K562 (cell line): ENCODE results near the gene XYLB. TPM values are rescaled to one million over a fixed set of nuclear protein-coding genes. Genes with fewer than 3 reads are reported as not detected.

Experiments
- ATAC-seq: fragments of 200-7000 bp; cut with Tn5 transposase; 3 replicates; pipeline ENCODE4 v1.9.1; 2020; ENCODE audit warnings: moderate library complexity
- BruUV-seq: library from RNA; stranded (reverse); fragments of 400-500 nt; replicated peaks from 2 replicates; lab custom pipeline; 2021; lab: Mats Ljungman, UMichigan
- CTCF ChIA-PET: fragments of 300-600 bp; formaldehyde crosslinking; extraction: SDS; loops from one replicate; lab custom pipeline; 2021; ENCODE audit warnings: low intra/inter-chr PET ratio; lab: Yijun Ruan, JAX
- POLR2A ChIA-PET: fragments of 300-600, 350-650 bp; sonication (Branson Sonifier 250); formaldehyde crosslinking; extraction: SDS; loops from one replicate; lab custom pipeline; 2021; ENCODE audit warnings: antibody characterized with exemption, inconsistent platforms; lab: Yijun Ruan, JAX
- DNase-seq, 4 experiments: peaks; one replicate each; pipeline versions ENCODE4 v3.0.0 to v3.0.0-alpha.2; 2011 to 2018; ENCODE audit warnings: low spot score in 3 of 4, mixed read lengths in 3 of 4; ENCODE audit errors: extremely low read depth in 1 of 4
- FAIRE-seq: peaks from 2 replicates; lab custom pipeline; 2011; peaks lifted over from hg19 to GRCh38; lab: Jason Lieb, UNC
- H2AFZ ChIP-seq: 2 replicates; pipeline ENCODE4 v1.6.0; 2011; ENCODE audit warnings: low read depth, low read length, control low read depth, inconsistent platforms
- H3K27ac ChIP-seq: fragments of 200-600 bp; 3 replicates; pipeline ENCODE4 v1.8.0; 2011; ENCODE audit warnings: low read depth, mild to moderate bottlenecking, control low read depth, inconsistent platforms, low read length, moderate library complexity, mixed read lengths; ENCODE audit errors: extremely low read depth
- H3K27me3 ChIP-seq, 2 experiments: fragments of 300-600 bp in 1 of 2; 2 replicates in 1 of 2; 3 replicates in 1 of 2; pipeline versions ENCODE4 v1.6.0 to v1.8.0; 2011; ENCODE audit warnings: inconsistent platforms in 2 of 2, low read length in 2 of 2, mild to moderate bottlenecking in 1 of 2, mixed read lengths in 1 of 2, moderate library complexity in 1 of 2; ENCODE audit not compliant: control insufficient read depth in 2 of 2, insufficient read depth in 2 of 2
- H3K36me3 ChIP-seq: fragments of 300-600 bp; 3 replicates; pipeline ENCODE4 v1.8.0; 2011; ENCODE audit warnings: mild to moderate bottlenecking, low read length, inconsistent platforms; ENCODE audit not compliant: control insufficient read depth, insufficient read depth
- H3K4me1 ChIP-seq, 2 experiments: fragments of 200-600 bp in 1 of 2; replicated peaks in 1 of 2; 2 replicates in 1 of 2; 3 replicates in 1 of 2; pipeline versions ENCODE4 v1.5.1 to v1.8.0; 2011; ENCODE audit warnings: inconsistent platforms in 2 of 2, low read length in 2 of 2, mild to moderate bottlenecking in 1 of 2, mixed read lengths in 1 of 2, moderate library complexity in 1 of 2; ENCODE audit not compliant: control insufficient read depth in 2 of 2, insufficient read depth in 2 of 2
- H3K4me2 ChIP-seq: 2 replicates; pipeline ENCODE4 v1.6.1; 2011; ENCODE audit warnings: low read length, control low read depth, inconsistent platforms, mixed read lengths; ENCODE audit not compliant: insufficient read depth
- H3K4me3 ChIP-seq: fragments of 200-600 bp; sonication (generic), shearing (Covaris generic); 2 replicates; pipeline ENCODE4 v1.5.1; 2016; ENCODE audit warnings: control low read depth, inconsistent platforms
- H3K79me2 ChIP-seq: fragments of 200-600 bp; 3 replicates; pipeline ENCODE4 v1.8.0; 2011; ENCODE audit warnings: low read length, inconsistent platforms; ENCODE audit not compliant: control insufficient read depth, insufficient read depth
- H3K9ac ChIP-seq, 2 experiments: 2 replicates each; pipeline versions ENCODE4 v1.6.0 to v1.6.1; 2011; ENCODE audit warnings: low read depth in 2 of 2, low read length in 2 of 2, control low read depth in 1 of 2, inconsistent platforms in 1 of 2, mild to moderate bottlenecking in 1 of 2, mixed read lengths in 1 of 2; ENCODE audit not compliant: insufficient read depth in 1 of 2
- H3K9me1 ChIP-seq: one replicate; pipeline ENCODE4 v1.6.0; 2011; ENCODE audit warnings: inconsistent platforms, mild to moderate bottlenecking, low read length, moderate library complexity; ENCODE audit not compliant: control insufficient read depth, insufficient read depth
- H3K9me3 ChIP-seq: replicated peaks from 2 replicates; pipeline ENCODE4 v1.5.1; 2011; ENCODE audit warnings: low read depth, low read length, inconsistent platforms; ENCODE audit not compliant: control insufficient read depth, insufficient read depth
- H4K20me1 ChIP-seq: replicated peaks from 2 replicates; pipeline ENCODE4 v1.6.1; 2011; ENCODE audit warnings: low read length, inconsistent platforms, mixed read lengths; ENCODE audit not compliant: control insufficient read depth, insufficient read depth
- CEBPB ChIP-seq: fragments of 450-650 bp; IDR thresholded peaks from 2 replicates; pipeline ENCODE4 v1.6.1; 2016; ENCODE audit warnings: missing genetic modification characterization, missing compliant biosample characterization
- DPF2 ChIP-seq: fragments of 450-650 bp; IDR thresholded peaks from 2 replicates; pipeline ENCODE4 v1.6.1; 2016
- ERF ChIP-seq: fragments of 450-650 bp; formaldehyde crosslinking; IDR thresholded peaks from 2 replicates; pipeline ENCODE4 v1.4.0; 2020; ENCODE audit warnings: mild to moderate bottlenecking, mixed read lengths
- JUN ChIP-seq, 2 experiments: sonication (generic) in 1 of 2; formaldehyde crosslinking in 1 of 2; IDR thresholded peaks; 2 replicates each; pipeline versions ENCODE4 v1.6.1 to v1.8.0; 2012 to 2022; ENCODE audit warnings: borderline replicate concordance in 2 of 2, mild to moderate bottlenecking in 2 of 2, improper control_type of control experiment in 1 of 2, low read depth in 1 of 2, low read length in 1 of 2, missing genetic modification reagents in 1 of 2
- JUND ChIP-seq, 2 experiments: IDR thresholded peaks; 2 replicates in 1 of 2; 3 replicates in 1 of 2; pipeline ENCODE4 v1.6.1; 2011; ENCODE audit warnings: borderline replicate concordance in 2 of 2, low read depth in 2 of 2, low read length in 2 of 2, improper control_type of control experiment in 1 of 2, missing biosample characterization in 1 of 2, missing genetic modification characterization in 1 of 2, missing genetic modification reagents in 1 of 2
- PHF21A ChIP-seq: fragments of 450-650 bp; IDR thresholded peaks from 2 replicates; pipeline ENCODE4 v1.6.1; 2017; ENCODE audit warnings: low read depth, borderline replicate concordance
- SMARCC2 ChIP-seq: fragments of 450-650 bp; IDR thresholded peaks from 2 replicates; pipeline ENCODE4 v1.6.1; 2017; ENCODE audit warnings: antibody characterized with exemption, moderate library complexity, mild to moderate bottlenecking, low read depth
- SOX6 ChIP-seq: fragments of 450-650 bp; IDR thresholded peaks from 2 replicates; pipeline ENCODE4 v1.6.1; 2014; ENCODE audit warnings: mild to moderate bottlenecking
- TRIM24 ChIP-seq, 2 experiments: fragments of 450-650 bp; IDR thresholded peaks; 2 replicates each; pipeline ENCODE4 v1.6.1; 2016
- ZNF75A ChIP-seq: fragments of 450-650 bp; formaldehyde crosslinking; IDR thresholded peaks from 2 replicates; pipeline ENCODE4 v1.4.0; 2020; ENCODE audit warnings: mild to moderate bottlenecking
- ZNF77 ChIP-seq: fragments of 250-450 bp; sonication (Bioruptor Pico); IDR thresholded peaks from 2 replicates; pipeline ENCODE4 v1.5.0; 2020
- WGBS: fragments of 100-300 bp; shearing (Covaris generic); methylation state at CpG from one replicate; pipeline ENCODE4 v1.1.6; 2016; ENCODE audit warnings: low coverage, mixed read lengths; ENCODE audit not compliant: insufficient coverage; ENCODE audit errors: missing lambda C conversion rate; 5-methylcytosine and 5-hydroxymethylcytosine counted together
- in situ Hi-C: fragments of 300-500 bp; cut with MboI; formaldehyde crosslinking; loops from 4 replicates; pipeline ENCODE4 v1.15.0; 2018; ENCODE audit warnings: inconsistent platforms, mixed read lengths
- intact Hi-C: fragments of 100-400 bp; cut with micrococcal nuclease; formaldehyde crosslinking; loops from 2 replicates; pipeline ENCODE4 v1.14.2; 2022
- polyA plus RNA-seq, 8 experiments: library from polyadenylated mRNA; depleted of rRNA in 4 of 8; stranded (reverse) in 5 of 8; unstranded in 3 of 8; fragments of >200 nt; fragmentation: Nextera tagmentation in 2 of 8; fragmentation: Illumina TruSeq in 1 of 8; extraction: Ambion mirVana in 2 of 8; extraction: Trizol in 1 of 8; gene quantifications; 2 replicates each; pipeline versions ENCODE4 v1.2.1 to v1.2.3, GENCODE V29; 2011 to 2014; ENCODE audit warnings: inconsistent platforms in 1 of 8, missing spikeins in 1 of 8
- total RNA-seq, 7 experiments: library from RNA; depleted of rRNA in 6 of 7; stranded (reverse); fragments of >200 nt in 6 of 7; fragmentation: Illumina TruSeq in 2 of 7; extraction: Trizol in 2 of 7; gene quantifications; 2 replicates each; pipeline versions ENCODE4 v1.2.1 to v1.2.3, GENCODE V29; 2011 to 2021; ENCODE audit warnings: low replicate concordance in 1 of 7
- TF ChIP-seq, protein P1 (sequence below), 2 experiments: fragments of 450-650 bp; IDR thresholded peaks; 2 replicates each; pipeline ENCODE4 v1.6.1; 2018; ENCODE audit warnings: mild to moderate bottlenecking in 2 of 2, low read depth in 1 of 2; ENCODE audit not compliant: partially characterized antibody in 2 of 2
- TF ChIP-seq, protein P2 (sequence below): fragments of 450-650 bp; IDR thresholded peaks from 2 replicates; pipeline ENCODE4 v1.6.1; 2017; ENCODE audit warnings: antibody characterized with exemption, mild to moderate bottlenecking

The XYLB gene
- total and polyA plus RNA-seq, 9 of the 15 experiments (the other 6 are each of a cell fraction or from before 2014, with no cell fraction given): 4.0 to 20.2 (median 13.2) TPM

DNA sequence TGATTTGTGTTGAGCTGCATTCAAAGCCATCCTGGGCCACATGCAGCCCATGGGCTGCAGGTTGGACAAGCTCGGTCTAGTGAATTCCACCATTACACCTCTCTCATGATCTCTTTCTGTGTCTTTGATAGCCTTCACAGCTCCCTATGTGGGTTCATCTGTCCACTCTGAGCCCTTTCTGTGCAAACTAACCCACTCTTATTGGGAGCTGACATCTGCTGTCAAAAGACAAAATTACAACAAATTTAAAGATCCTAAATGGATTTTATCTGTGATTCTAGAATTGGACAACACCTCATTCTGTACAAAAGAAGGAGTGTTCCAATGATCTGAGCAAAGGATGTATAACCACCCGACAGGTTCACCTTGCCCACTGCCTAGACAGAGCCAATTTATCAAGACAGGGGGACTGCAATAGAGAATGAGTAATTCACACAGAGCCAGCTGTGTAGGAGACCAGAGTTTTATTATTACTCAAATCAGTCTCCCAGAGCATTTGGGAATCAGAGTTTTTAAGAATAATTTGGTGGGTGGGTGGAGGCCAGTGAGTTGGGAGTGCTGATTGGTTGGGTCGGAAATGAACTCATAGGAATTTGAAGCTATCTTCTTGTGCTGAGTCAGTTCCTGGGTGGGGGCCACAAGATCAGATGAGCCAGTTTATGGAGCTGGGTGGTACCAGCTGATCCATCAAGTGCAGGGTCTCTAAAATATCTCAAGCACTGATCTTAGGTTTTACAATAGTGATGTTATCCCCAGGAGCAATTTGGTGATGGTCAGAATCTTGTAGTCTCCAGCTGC is 2.6 kb upstream of the XYLB start:
- POLR2A ChIA-PET: interaction anchor here (1.0 to 1.4 kb wide), 2 partner anchors 9 to 11 kb away, joined by 3 to 4 read pairs; no protein-coding TSS in a partner anchor
- H3K9me1 ChIP-seq: no peaks in the 10 kb centered on the region
- TF ChIP-seq ERF: no peak
- no peak for TF ChIP-seq ZNF77 (CRISPR knock-in tag)
- peak; percentile 20; the same call in 1 of the 2 replicates for TF ChIP-seq JUND (IDR thresholded peaks at IDR 0.05; ENCODE audit: borderline replicate concordance, low read depth, low read length)
- TF ChIP-seq JUND (tag; IDR thresholded peaks at IDR 0.05; ENCODE audit: borderline replicate concordance, low read depth, low read length): no peak
- TF ChIP-seq, protein P1, sequence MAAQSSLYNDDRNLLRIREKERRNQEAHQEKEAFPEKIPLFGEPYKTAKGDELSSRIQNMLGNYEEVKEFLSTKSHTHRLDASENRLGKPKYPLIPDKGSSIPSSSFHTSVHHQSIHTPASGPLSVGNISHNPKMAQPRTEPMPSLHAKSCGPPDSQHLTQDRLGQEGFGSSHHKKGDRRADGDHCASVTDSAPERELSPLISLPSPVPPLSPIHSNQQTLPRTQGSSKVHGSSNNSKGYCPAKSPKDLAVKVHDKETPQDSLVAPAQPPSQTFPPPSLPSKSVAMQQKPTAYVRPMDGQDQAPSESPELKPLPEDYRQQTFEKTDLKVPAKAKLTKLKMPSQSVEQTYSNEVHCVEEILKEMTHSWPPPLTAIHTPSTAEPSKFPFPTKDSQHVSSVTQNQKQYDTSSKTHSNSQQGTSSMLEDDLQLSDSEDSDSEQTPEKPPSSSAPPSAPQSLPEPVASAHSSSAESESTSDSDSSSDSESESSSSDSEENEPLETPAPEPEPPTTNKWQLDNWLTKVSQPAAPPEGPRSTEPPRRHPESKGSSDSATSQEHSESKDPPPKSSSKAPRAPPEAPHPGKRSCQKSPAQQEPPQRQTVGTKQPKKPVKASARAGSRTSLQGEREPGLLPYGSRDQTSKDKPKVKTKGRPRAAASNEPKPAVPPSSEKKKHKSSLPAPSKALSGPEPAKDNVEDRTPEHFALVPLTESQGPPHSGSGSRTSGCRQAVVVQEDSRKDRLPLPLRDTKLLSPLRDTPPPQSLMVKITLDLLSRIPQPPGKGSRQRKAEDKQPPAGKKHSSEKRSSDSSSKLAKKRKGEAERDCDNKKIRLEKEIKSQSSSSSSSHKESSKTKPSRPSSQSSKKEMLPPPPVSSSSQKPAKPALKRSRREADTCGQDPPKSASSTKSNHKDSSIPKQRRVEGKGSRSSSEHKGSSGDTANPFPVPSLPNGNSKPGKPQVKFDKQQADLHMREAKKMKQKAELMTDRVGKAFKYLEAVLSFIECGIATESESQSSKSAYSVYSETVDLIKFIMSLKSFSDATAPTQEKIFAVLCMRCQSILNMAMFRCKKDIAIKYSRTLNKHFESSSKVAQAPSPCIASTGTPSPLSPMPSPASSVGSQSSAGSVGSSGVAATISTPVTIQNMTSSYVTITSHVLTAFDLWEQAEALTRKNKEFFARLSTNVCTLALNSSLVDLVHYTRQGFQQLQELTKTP (IDR thresholded peaks at IDR 0.05; ENCODE audit: low read depth in 1 of 2, partially characterized antibody in 2 of 2): no peak
- TF ChIP-seq, protein P2, sequence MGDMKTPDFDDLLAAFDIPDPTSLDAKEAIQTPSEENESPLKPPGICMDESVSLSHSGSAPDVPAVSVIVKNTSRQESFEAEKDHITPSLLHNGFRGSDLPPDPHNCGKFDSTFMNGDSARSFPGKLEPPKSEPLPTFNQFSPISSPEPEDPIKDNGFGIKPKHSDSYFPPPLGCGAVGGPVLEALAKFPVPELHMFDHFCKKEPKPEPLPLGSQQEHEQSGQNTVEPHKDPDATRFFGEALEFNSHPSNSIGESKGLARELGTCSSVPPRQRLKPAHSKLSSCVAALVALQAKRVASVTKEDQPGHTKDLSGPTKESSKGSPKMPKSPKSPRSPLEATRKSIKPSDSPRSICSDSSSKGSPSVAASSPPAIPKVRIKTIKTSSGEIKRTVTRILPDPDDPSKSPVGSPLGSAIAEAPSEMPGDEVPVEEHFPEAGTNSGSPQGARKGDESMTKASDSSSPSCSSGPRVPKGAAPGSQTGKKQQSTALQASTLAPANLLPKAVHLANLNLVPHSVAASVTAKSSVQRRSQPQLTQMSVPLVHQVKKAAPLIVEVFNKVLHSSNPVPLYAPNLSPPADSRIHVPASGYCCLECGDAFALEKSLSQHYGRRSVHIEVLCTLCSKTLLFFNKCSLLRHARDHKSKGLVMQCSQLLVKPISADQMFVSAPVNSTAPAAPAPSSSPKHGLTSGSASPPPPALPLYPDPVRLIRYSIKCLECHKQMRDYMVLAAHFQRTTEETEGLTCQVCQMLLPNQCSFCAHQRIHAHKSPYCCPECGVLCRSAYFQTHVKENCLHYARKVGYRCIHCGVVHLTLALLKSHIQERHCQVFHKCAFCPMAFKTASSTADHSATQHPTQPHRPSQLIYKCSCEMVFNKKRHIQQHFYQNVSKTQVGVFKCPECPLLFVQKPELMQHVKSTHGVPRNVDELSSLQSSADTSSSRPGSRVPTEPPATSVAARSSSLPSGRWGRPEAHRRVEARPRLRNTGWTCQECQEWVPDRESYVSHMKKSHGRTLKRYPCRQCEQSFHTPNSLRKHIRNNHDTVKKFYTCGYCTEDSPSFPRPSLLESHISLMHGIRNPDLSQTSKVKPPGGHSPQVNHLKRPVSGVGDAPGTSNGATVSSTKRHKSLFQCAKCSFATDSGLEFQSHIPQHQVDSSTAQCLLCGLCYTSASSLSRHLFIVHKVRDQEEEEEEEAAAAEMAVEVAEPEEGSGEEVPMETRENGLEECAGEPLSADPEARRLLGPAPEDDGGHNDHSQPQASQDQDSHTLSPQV: no peak
- TF ChIP-seq CEBPB (tag): no peak
- TF ChIP-seq TRIM24 (IDR thresholded peaks at IDR 0.05): no peak
- TF ChIP-seq ZNF75A: no peak
- 0 out of 2 replicates have a peak, but pooled peaks have one; percentile 14 for TF ChIP-seq DPF2
- no peak for TF ChIP-seq PHF21A
- no peak for TF ChIP-seq SOX6
- no peak for TF ChIP-seq SMARCC2
- TF ChIP-seq JUN (IDR thresholded peaks at IDR 0.05; ENCODE audit: borderline replicate concordance, low read depth, low read length): no peak
- no peak for TF ChIP-seq JUN (CRISPR knock-in tag; IDR thresholded peaks at IDR 0.05; ENCODE audit: borderline replicate concordance)

More for the DNA sequence above, 2.6 kb upstream of the XYLB start:
- Histone ChIP-seq H3K4me1 (peaks cover 14 to 18% of the 10 kb centered on the region in 2 experiments; a peak in 4 of 5 replicates), H3K9ac (no peak overlapping the region), H3K4me3 (no peak overlapping the region), H3K4me2 (no peak overlapping the region), H3K27me3 (no peaks in the 10 kb centered on the region; a peak in 1 of 5 replicates), H3K79me2 (peaks cover 24% of the 10 kb centered on the region), H3K27ac (no peak overlapping the region), H4K20me1 (no peaks in the 10 kb centered on the region), H2AFZ (no peak overlapping the region), H3K9me3 (no peaks in the 10 kb centered on the region; the same call in 1 of the 2 replicates), H3K36me3 (peaks cover 10% of the 10 kb centered on the region)
- DNase-seq (no peak), ATAC-seq (no peak), FAIRE-seq (no peak)
- in situ Hi-C loops (loop anchor here (10.0 kb wide), 1 partner anchor 209 kb away; the partner anchor contains the start of genes ACAA1 and MYD88), intact Hi-C loops (no loop called here)
- BruUV-seq: no TSS peak
- 44% methylated on average over 3 of the region's 3 CpGs for WGBS
- CTCF ChIA-PET: interaction anchor here (0.6 kb wide), 1 partner anchor 12 kb away, joined by 3 read pairs; no protein-coding TSS in a partner anchor
